Fibroblast of lung (primary cell): ENCODE data around the gene PKP3. TPM values are rescaled to one million over a fixed set of nuclear protein-coding genes. Genes with fewer than 3 reads are reported as not detected.

Experiments used
- DNase-seq, 2 donors: peaks; one replicate each; pipeline versions ENCODE4 v3.0.0 to v3.0.0-alpha.2; 2010; ENCODE audit warnings: low read depth in 2 of 2
- H2AFZ ChIP-seq: 2 replicates; pipeline ENCODE4 v1.5.1; 2012; ENCODE audit warnings: low read length, control low read depth, inconsistent platforms
- H3K27ac ChIP-seq: 2 replicates; pipeline ENCODE4 v1.5.1; 2011; ENCODE audit warnings: low read length, control low read depth; ENCODE audit not compliant: insufficient read depth
- H3K27me3 ChIP-seq: 2 replicates; pipeline ENCODE4 v1.5.1; 2011; ENCODE audit warnings: mild to moderate bottlenecking, low read length; ENCODE audit not compliant: control insufficient read depth, insufficient read depth
- H3K36me3 ChIP-seq: 2 replicates; pipeline ENCODE4 v1.5.1; 2011; ENCODE audit warnings: low read length; ENCODE audit not compliant: control insufficient read depth, insufficient read depth
- H3K4me1 ChIP-seq: 2 replicates; pipeline ENCODE4 v1.5.1; 2011; ENCODE audit warnings: low read length; ENCODE audit not compliant: control insufficient read depth, insufficient read depth; ENCODE audit errors: extremely low read depth
- H3K4me2 ChIP-seq: 2 replicates; pipeline ENCODE4 v1.5.1; 2011; ENCODE audit warnings: low read length, control low read depth; ENCODE audit not compliant: insufficient read depth; ENCODE audit errors: extremely low read depth
- H3K4me3 ChIP-seq, 4 experiments: fragments of 200-600 bp in 1 of 4; sonication (generic) in 1 of 4; replicated peaks in 1 of 4; 2 replicates each; pipeline ENCODE4 v1.5.1; 2011 to 2016; ENCODE audit warnings: low read length in 4 of 4, low read depth in 3 of 4, mild to moderate bottlenecking in 3 of 4, control low read depth in 2 of 4, inconsistent platforms in 1 of 4, mixed read lengths in 1 of 4; ENCODE audit not compliant: insufficient read depth in 1 of 4; ENCODE audit errors: control extremely low read depth in 1 of 4
- H3K79me2 ChIP-seq: 2 replicates; pipeline ENCODE4 v1.5.1; 2012; ENCODE audit warnings: mild to moderate bottlenecking, low read length, inconsistent platforms; ENCODE audit not compliant: control insufficient read depth, insufficient read depth
- H3K9ac ChIP-seq: 2 replicates; pipeline ENCODE4 v1.5.1; 2011; ENCODE audit warnings: mild to moderate bottlenecking, low read length, control low read depth; ENCODE audit not compliant: insufficient read depth
- H3K9me3 ChIP-seq: 2 replicates; pipeline ENCODE4 v1.5.1; 2012; ENCODE audit warnings: low read depth, low read length; ENCODE audit not compliant: control insufficient read depth, insufficient read depth
- H4K20me1 ChIP-seq: 2 replicates; pipeline ENCODE4 v1.5.1; 2011; ENCODE audit warnings: low read length; ENCODE audit not compliant: control insufficient read depth, insufficient read depth; ENCODE audit errors: extremely low read depth
- EZH2 ChIP-seq: IDR thresholded peaks from 2 replicates; pipeline ENCODE4 v1.5.1; 2012; ENCODE audit warnings: low read length, control low read depth, mild to moderate bottlenecking; ENCODE audit errors: missing control alignments
- polyA plus RNA-seq, 2 donors: library from polyadenylated mRNA; depleted of rRNA in 1 of 2; stranded (reverse) in 1 of 2; unstranded in 1 of 2; fragments of >200 nt; gene quantifications; 2 replicates each; pipeline ENCODE4 v1.2.1, GENCODE V29; 2011 to 2012; ENCODE audit warnings: missing spikeins in 1 of 2
- total RNA-seq: library from RNA; depleted of rRNA; stranded (reverse); fragments of >200 nt; gene quantifications from 2 replicates; pipeline ENCODE4 v1.2.1, GENCODE V29; 2014
- TF ChIP-seq, protein P1 (sequence below), 2 donors: IDR thresholded peaks in 1 of 2; conservative IDR thresholded peaks in 1 of 2; 1 replicate in 1 of 2; 2 replicates in 1 of 2; pipeline ENCODE4 v1.5.1; 2011 to 2012; ENCODE audit warnings: low read length in 2 of 2, control low read depth in 1 of 2, inconsistent platforms in 1 of 2, low read depth in 1 of 2, mild to moderate bottlenecking in 1 of 2

The PKP3 gene
- total and polyA plus RNA-seq, 2 donors (not counting 1 experiment from before 2014, with no cell fraction given): 0.17 to 0.83 TPM

DNA sequence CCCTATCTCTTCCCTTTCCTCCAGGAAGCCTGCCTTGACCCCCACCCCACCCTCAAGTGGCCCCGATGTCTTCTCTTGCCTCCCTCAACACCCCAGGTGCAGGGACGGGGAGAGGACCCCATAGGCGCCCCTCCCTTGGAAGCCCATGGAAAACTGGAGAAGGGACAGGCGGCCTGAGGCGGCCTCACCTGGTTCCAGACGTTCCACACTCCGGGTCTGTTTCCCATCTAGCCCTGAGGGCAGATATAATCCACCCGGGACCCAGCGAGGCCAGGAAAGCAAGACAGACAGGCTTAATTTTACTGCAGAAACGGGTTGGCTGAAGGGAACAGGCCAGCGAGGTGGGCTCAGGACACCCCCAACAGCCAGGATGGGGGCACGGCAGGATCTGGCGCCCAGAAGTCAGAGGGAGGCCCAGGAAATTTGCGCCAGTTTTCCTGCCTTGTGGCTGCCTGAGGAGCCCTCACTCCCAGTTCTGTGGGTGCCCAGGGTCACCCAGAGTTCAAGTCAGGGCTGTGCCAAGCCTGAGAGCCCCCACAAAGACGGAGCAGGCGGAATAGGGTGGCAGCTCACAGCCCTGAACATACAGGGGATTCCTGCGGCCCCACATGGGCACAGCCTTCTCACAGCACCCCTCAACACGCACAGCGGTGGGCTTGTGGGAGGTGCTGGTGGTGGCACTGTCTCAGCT is 23.8 kb downstream of the PKP3 start:
- Histone ChIP-seq H3K9me3 (no peaks in the 10 kb centered on the region), H3K27me3 (peaks cover 3% of the 10 kb centered on the region), H3K9ac (no peak overlapping the region), H3K79me2 (no peaks in the 10 kb centered on the region), H2AFZ (no peak overlapping the region), H3K27ac (no peak overlapping the region), H3K36me3 (no peaks in the 10 kb centered on the region), H3K4me3 (no peak overlapping the region), H4K20me1 (no peaks in the 10 kb centered on the region), H3K4me2 (no peak overlapping the region), H3K4me1 (peaks cover 6% of the 10 kb centered on the region)
- DNase-seq: no peak
- no peak for TF ChIP-seq EZH2
- TF ChIP-seq, protein P1, sequence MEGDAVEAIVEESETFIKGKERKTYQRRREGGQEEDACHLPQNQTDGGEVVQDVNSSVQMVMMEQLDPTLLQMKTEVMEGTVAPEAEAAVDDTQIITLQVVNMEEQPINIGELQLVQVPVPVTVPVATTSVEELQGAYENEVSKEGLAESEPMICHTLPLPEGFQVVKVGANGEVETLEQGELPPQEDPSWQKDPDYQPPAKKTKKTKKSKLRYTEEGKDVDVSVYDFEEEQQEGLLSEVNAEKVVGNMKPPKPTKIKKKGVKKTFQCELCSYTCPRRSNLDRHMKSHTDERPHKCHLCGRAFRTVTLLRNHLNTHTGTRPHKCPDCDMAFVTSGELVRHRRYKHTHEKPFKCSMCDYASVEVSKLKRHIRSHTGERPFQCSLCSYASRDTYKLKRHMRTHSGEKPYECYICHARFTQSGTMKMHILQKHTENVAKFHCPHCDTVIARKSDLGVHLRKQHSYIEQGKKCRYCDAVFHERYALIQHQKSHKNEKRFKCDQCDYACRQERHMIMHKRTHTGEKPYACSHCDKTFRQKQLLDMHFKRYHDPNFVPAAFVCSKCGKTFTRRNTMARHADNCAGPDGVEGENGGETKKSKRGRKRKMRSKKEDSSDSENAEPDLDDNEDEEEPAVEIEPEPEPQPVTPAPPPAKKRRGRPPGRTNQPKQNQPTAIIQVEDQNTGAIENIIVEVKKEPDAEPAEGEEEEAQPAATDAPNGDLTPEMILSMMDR (conservative IDR thresholded peaks at IDR 0.05 in 1 of 2, IDR thresholded peaks at IDR 0.05 in 1 of 2; ENCODE audit: low read depth in 1 of 2, low read length in 2 of 2): no peak

DNA sequence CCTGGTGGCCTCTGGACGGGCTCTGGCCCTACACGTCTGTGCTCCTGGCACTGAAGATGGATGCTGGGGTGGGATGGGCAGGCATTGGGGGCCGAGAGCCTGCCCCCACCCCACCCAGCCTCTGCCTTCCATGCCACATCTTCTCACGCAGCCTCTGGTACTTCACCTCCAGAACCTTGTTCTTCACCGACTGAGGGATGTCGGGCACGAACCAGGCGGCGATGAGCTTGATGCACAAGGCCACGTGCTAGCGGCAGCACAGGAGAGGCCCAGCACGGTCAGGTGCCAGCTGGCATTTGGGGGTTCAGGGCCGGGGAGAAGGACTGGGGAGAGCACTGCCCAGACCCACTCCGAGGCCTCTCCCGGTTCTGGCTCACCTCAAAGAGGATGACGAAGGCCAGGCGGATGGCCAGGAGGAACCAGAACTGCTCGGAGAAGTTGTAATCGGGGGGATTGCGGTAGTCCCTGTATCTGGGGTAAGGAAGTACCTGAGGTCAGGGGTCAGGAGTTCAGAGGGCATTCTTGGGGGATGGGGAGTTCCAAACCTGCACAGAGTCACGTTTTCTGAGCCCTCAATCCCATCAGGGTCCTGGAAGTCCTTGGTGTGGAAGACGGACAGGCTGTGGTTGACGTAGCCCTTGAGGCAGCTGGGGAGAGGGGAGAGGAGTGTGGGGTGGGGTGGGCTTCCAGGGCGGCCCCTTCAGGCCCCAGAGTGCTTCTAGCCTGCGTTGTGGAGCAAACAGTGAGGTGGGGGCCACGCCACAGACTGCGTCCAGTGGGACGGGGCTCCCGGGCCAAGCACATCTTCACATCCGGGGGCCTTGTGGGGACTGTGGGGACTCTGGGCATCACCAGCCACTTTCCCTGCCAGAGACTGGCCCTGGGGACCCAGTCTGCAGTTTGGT is 24.6 kb downstream of the PKP3 start:
- no peak overlapping the region for H3K4me3 ChIP-seq
- H3K4me1 ChIP-seq: peaks cover 6% of the 10 kb centered on the region
- no peak overlapping the region for H2AFZ ChIP-seq
- H3K36me3 ChIP-seq: no peaks in the 10 kb centered on the region
- DNase-seq: no peak
- no peaks in the 10 kb centered on the region for H4K20me1 ChIP-seq
- H3K4me2 ChIP-seq: no peak overlapping the region
- H3K9me3 ChIP-seq: no peaks in the 10 kb centered on the region
- no peak overlapping the region for H3K9ac ChIP-seq
- H3K27me3 ChIP-seq: peaks cover 3% of the 10 kb centered on the region
- no peaks in the 10 kb centered on the region for H3K79me2 ChIP-seq
- TF ChIP-seq EZH2: no peak
- TF ChIP-seq, protein P1 (conservative IDR thresholded peaks at IDR 0.05 in 1 of 2, IDR thresholded peaks at IDR 0.05 in 1 of 2; ENCODE audit: low read depth in 1 of 2, low read length in 2 of 2): no peak
- H3K27ac ChIP-seq: no peak overlapping the region

DNA sequence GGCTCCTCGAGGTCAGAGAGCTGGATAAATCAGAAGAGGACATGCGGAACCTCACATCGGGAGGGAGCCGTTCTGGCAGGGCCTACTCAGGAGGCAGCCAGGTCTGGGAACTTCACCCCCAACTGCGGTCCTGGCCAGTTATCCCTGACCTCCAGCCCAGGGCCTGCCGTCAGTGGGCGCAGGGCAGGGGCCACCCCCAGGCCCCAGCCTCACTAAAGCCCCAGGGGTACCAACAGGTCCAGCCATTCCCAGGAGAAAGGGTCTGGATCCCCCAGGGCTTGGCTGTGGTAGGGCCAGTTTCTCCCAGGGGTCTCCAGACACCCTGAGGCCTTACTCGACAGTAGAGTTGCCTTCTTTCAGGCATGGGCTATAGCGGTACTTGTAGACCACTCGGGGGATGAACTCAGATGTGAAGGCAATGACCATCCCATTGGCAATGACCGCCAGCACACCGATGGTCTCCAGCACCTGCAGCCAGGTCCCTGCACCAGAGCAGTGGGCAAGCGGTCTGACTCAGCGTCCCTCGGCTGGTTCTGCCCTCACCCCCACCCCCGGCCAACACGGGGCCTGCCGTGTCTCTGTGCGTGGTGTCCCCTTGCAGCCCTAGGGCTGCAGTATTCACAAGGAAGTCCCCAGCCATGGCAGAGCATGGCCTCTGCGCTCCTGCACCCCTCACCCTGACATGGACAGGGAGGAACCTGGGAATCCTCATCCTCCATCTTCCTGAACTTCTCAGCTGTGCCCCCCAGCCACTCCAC is 25.4 kb downstream of the PKP3 start:
- Histone ChIP-seq H3K4me2 (no peak overlapping the region), H3K27ac (no peak overlapping the region), H3K4me3 (no peak overlapping the region), H3K27me3 (peaks cover 3% of the 10 kb centered on the region), H2AFZ (no peak overlapping the region), H3K36me3 (no peaks in the 10 kb centered on the region), H3K4me1 (peaks cover 6% of the 10 kb centered on the region), H3K9ac (no peak overlapping the region), H3K9me3 (no peaks in the 10 kb centered on the region), H4K20me1 (no peaks in the 10 kb centered on the region), H3K79me2 (no peaks in the 10 kb centered on the region)
- no peak for DNase-seq
- TF ChIP-seq, protein P1 (conservative IDR thresholded peaks at IDR 0.05 in 1 of 2, IDR thresholded peaks at IDR 0.05 in 1 of 2; ENCODE audit: low read depth in 1 of 2, low read length in 2 of 2): no peak
- no peak for TF ChIP-seq EZH2
